Activated B cell treated with CpG ODN at 0.5 μM for 24 hours (primary cell): Measurements from ENCODE around the gene SEMA6A. TPM values are rescaled to one million over a fixed set of nuclear protein-coding genes. Genes with fewer than 3 reads are reported as not detected.

Experiments
- ATAC-seq: fragments of 200-7000 bp; cut with Tn5 transposase; one replicate; pipeline ENCODE4 v1.10.0; 2021; ENCODE audit warnings: low read depth, mild to moderate bottlenecking, moderate library complexity
- CTCF ChIA-PET: fragments of 350-600 bp; sonication (Branson Sonifier 250); formaldehyde crosslinking; loops from one replicate; lab custom pipeline; 2021; ENCODE audit warnings: antibody characterized with exemption; lab: Charles Lee
- POLR2A ChIA-PET: fragments of 350-600 bp; sonication (Branson Sonifier 250); formaldehyde crosslinking; loops from one replicate; lab custom pipeline; 2021; ENCODE audit warnings: antibody characterized with exemption; lab: Charles Lee
- DNase-seq: peaks from one replicate; pipeline ENCODE4 v3.0.0; 2022
- H3K27ac Mint-ChIP-seq: one replicate; pipeline ENCODE4 v1.8.0; 2020; ENCODE audit warnings: mixed read lengths
- H3K27me3 Mint-ChIP-seq: one replicate; pipeline ENCODE4 v1.8.0; 2021; ENCODE audit warnings: mixed read lengths
- H3K36me3 Mint-ChIP-seq: one replicate; pipeline ENCODE4 v1.8.0; 2021; ENCODE audit warnings: low read depth, mixed read lengths
- H3K4me1 Mint-ChIP-seq: one replicate; pipeline ENCODE4 v1.8.0; 2021; ENCODE audit warnings: mixed read lengths
- H3K4me3 Mint-ChIP-seq: one replicate; pipeline ENCODE4 v1.8.0; 2020; ENCODE audit warnings: mild to moderate bottlenecking, mixed read lengths
- H3K9me3 Mint-ChIP-seq: one replicate; pipeline ENCODE4 v1.8.0; 2020; ENCODE audit warnings: mixed read lengths
- intact Hi-C: fragments of 100-400 bp; cut with micrococcal nuclease; formaldehyde crosslinking; loops from one replicate; pipeline ENCODE4 v1.15.1; 2024
- total RNA-seq: library from RNA; stranded (reverse); gene quantifications from 2 replicates; pipeline ENCODE4 v1.2.3, GENCODE V29; 2022
- TF ChIP-seq, protein P1 (sequence below): fragments of 200-600 bp; IDR thresholded peaks from one replicate; pipeline ENCODE4 v1.8.0; 2022; ENCODE audit warnings: antibody characterized with exemption, mild to moderate bottlenecking

SEMA6A gene
- total RNA-seq, 1 donor from 2014 or later: 0.20 TPM

DNA sequence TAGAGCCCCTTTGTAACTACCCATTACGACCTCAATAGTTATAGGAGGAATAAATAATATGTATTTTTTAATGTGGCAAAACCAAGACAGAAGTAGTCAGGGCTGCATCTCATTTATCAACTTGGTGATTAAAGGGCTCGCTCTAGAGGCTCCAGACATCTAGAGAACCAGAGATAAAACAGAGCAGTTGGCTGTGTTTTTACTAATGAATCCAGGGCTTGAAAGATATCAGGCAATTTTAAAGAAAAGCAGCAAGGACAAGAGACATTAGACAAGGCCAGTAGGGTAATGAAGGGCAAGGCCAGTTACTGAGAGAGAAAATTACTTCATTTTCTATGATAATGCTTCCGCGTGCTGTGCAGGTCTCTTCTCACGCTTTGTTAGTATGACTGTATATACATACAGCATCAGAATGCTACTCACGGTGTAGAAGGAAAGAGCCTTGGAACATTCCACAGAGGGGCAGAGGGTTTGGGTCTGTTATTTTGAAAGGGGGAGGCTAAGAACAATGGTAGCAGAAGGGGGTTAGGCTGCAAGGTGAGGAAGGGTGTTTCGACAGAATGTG lies 110.4 kb downstream of the SEMA6A start:
- ChIA-PET POLR2A (no interaction called here), CTCF (no interaction called here)
- H3K36me3 Mint-ChIP-seq: peaks cover 9% of the 10 kb centered on the region

DNA sequence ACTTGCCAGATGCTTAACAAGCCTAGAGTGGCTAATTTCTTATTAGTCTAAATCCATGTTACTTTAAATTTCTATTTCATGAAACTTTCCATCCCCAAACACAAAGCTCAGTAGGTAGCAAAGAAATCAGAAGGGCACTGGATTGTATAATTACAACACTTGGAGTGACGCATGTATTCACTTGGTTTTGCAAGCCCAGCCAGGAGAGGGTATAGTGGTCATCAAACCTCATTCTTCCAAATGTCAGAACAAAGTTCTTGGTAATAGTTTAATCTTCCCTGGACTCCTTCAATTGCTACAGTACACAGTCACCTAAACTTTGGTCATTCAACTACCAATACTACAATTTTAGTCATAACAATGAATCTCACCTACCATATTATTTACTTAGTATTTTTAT lies 112.1 kb downstream of the SEMA6A start:
- H3K36me3 Mint-ChIP-seq: peaks cover 9% of the 10 kb centered on the region
- TF ChIP-seq, protein P1, sequence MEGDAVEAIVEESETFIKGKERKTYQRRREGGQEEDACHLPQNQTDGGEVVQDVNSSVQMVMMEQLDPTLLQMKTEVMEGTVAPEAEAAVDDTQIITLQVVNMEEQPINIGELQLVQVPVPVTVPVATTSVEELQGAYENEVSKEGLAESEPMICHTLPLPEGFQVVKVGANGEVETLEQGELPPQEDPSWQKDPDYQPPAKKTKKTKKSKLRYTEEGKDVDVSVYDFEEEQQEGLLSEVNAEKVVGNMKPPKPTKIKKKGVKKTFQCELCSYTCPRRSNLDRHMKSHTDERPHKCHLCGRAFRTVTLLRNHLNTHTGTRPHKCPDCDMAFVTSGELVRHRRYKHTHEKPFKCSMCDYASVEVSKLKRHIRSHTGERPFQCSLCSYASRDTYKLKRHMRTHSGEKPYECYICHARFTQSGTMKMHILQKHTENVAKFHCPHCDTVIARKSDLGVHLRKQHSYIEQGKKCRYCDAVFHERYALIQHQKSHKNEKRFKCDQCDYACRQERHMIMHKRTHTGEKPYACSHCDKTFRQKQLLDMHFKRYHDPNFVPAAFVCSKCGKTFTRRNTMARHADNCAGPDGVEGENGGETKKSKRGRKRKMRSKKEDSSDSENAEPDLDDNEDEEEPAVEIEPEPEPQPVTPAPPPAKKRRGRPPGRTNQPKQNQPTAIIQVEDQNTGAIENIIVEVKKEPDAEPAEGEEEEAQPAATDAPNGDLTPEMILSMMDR: no peak
- intact Hi-C loops: no loop called here
- H3K4me3 Mint-ChIP-seq: no peak overlapping the region
- no peak for ATAC-seq
- H3K4me1 Mint-ChIP-seq: no peaks in the 10 kb centered on the region
- H3K27me3 Mint-ChIP-seq: no peaks in the 10 kb centered on the region
- ChIA-PET POLR2A (no interaction called here), CTCF (no interaction called here)
- no peak overlapping the region for H3K27ac Mint-ChIP-seq
- H3K9me3 Mint-ChIP-seq: peaks cover 3% of the 10 kb centered on the region
- DNase-seq: no peak

More for the DNA sequence above, 110.4 kb downstream of the SEMA6A start:
- ATAC-seq (no peak), DNase-seq (no peak)
- peaks cover 8% of the 10 kb centered on the region for H3K9me3 Mint-ChIP-seq
- H3K4me3 Mint-ChIP-seq: no peak overlapping the region
- intact Hi-C loops: no loop called here
- H3K27ac Mint-ChIP-seq: no peak overlapping the region
- no peaks in the 10 kb centered on the region for H3K27me3 Mint-ChIP-seq
- TF ChIP-seq, protein P1: no peak
- H3K4me1 Mint-ChIP-seq: no peaks in the 10 kb centered on the region

DNA sequence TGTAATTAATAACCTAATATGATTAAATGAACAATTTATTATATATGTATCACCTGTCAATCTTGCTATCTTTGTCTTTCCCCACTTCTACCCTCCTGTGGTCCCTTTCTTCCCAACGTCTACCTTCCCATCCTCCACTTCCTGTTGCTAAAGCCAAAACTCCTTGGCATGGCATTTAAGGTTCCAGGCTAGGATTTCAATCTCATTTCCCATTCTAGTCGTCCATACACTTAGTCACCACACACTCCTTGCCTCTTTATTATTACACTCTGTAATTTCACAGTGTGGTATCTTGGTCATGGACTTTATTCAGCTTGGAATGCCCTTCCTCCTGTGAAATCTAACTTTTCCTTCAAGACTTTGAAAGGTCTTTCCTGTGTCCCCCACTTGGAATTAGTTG lies 115.3 kb downstream of the SEMA6A start:
- ATAC-seq: no peak
- no peak overlapping the region for H3K4me3 Mint-ChIP-seq
- intact Hi-C loops: no loop called here
- ChIA-PET CTCF (no interaction called here), POLR2A (no interaction called here)
- H3K4me1 Mint-ChIP-seq: peaks cover 6% of the 10 kb centered on the region
- TF ChIP-seq, protein P1: no peak
- no peak overlapping the region for H3K27ac Mint-ChIP-seq
- H3K9me3 Mint-ChIP-seq: no peaks in the 10 kb centered on the region
- no peak for DNase-seq
- peaks cover 2% of the 10 kb centered on the region for H3K36me3 Mint-ChIP-seq
- H3K27me3 Mint-ChIP-seq: no peaks in the 10 kb centered on the region

DNA sequence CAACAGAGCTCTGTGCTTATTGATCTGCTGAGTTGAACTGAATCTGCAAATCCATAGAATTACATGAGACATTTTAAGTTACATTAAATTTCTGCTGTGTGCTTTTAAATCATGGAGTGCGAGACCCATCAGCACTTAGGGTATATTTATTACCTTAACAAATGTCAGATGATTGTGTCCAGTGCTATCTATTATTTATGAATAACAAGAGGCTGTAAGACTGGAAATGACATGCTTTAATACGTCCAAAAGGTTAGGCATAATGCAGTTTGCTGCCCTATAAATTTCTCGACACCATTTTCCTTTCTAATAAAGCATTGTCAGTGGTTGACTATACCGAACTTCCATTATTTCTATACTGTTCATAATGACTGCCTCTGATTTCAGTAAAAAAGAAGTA lies 117.6 kb downstream of the SEMA6A start:
- H3K4me3 Mint-ChIP-seq: no peak overlapping the region
- TF ChIP-seq, protein P1: no peak
- H3K27me3 Mint-ChIP-seq: no peaks in the 10 kb centered on the region
- DNase-seq (no peak), ATAC-seq (no peak)
- no peak overlapping the region for H3K27ac Mint-ChIP-seq
- peaks cover 15% of the 10 kb centered on the region for H3K4me1 Mint-ChIP-seq
- H3K9me3 Mint-ChIP-seq: no peaks in the 10 kb centered on the region
- ChIA-PET POLR2A (no interaction called here), CTCF (no interaction called here)
- peaks cover 2% of the 10 kb centered on the region for H3K36me3 Mint-ChIP-seq
- intact Hi-C loops: no loop called here

DNA sequence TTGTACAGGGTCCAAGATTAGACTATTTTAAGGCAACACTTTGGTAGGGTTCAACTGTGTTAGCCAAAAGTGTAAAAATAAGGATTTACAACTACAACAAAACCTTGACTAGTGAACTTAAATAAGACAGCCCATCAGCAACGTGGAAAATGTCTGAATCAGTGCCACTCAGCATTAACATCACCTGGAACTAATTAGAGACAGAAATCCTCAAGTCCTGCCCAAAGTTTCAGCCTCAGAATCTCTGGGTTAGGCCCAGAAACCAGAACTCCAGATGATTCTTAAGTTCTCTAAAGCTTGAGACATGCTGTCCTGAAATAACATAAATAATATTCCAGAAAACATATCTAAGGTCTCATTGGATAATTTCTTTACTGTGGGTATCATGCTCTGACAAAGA lies 118.6 kb downstream of the SEMA6A start:
- no peaks in the 10 kb centered on the region for H3K27me3 Mint-ChIP-seq
- H3K27ac Mint-ChIP-seq: no peak overlapping the region
- H3K4me1 Mint-ChIP-seq: peaks cover 15% of the 10 kb centered on the region
- DNase-seq: no peak
- ChIA-PET POLR2A (no interaction called here), CTCF (no interaction called here)
- no peak overlapping the region for H3K4me3 Mint-ChIP-seq
- no peak for ATAC-seq
- peaks cover 2% of the 10 kb centered on the region for H3K36me3 Mint-ChIP-seq
- H3K9me3 Mint-ChIP-seq: no peaks in the 10 kb centered on the region
- intact Hi-C loops: no loop called here
- TF ChIP-seq, protein P1: no peak
